ENCODE measurements around the gene MYO1E.
"Not testable (repeated sequence)": the region's sequence is repeated elsewhere in the genome, so short reads cannot be mapped to it uniquely, and the experiment has no call there.

Gene MYO1E

GRCh38 chr15:59165726-59166125 lies 206.9 kb downstream of the MYO1E start:
- no peak for DNase-seq (ENCODE audit: low spot score)

- DNase-seq (ENCODE audit: low spot score): not testable (repeated sequence)
Observed at GRCh38 chr15:59162080-59162479, 210.6 kb downstream of the MYO1E start.

- peak; percentile 19 for DNase-seq (ENCODE audit: low spot score)
Observed at GRCh38 chr15:59160880-59161593, 211.6 kb downstream of the MYO1E start.

- DNase-seq (ENCODE audit: low spot score): no peak
Observed at GRCh38 chr15:59159210-59159609, 213.5 kb downstream of the MYO1E start.

- no peak for DNase-seq (ENCODE audit: low spot score)
Observed at GRCh38 chr15:59158701-59159034, 214.0 kb downstream of the MYO1E start.

GRCh38 chr15:59157840-59158700 lies 214.6 kb downstream of the MYO1E start:
- DNase-seq (ENCODE audit: low spot score): no peak

GRCh38 chr15:59157396-59157795 lies 215.3 kb downstream of the MYO1E start:
- no peak for DNase-seq (ENCODE audit: low spot score)

GRCh38 chr15:59155431-59155830 lies 217.2 kb downstream of the MYO1E start:
- no peak for DNase-seq (ENCODE audit: low spot score)

GRCh38 chr15:59154243-59154642 lies 218.4 kb downstream of the MYO1E start:
- DNase-seq (ENCODE audit: low spot score): no peak

- no peak for DNase-seq (ENCODE audit: low spot score)
Observed at GRCh38 chr15:59153466-59153865, 219.2 kb downstream of the MYO1E start.

- no peak for DNase-seq (ENCODE audit: low spot score)
Observed at GRCh38 chr15:59152694-59153450, 219.8 kb downstream of the MYO1E start.

- DNase-seq (ENCODE audit: low spot score): no peak
Observed at GRCh38 chr15:59150185-59150584, 222.5 kb downstream of the MYO1E start.

GRCh38 chr15:59148153-59148833 lies 224.4 kb downstream of the MYO1E start:
- no peak for DNase-seq (ENCODE audit: low spot score)

- no peak for DNase-seq (ENCODE audit: low spot score)
Observed at GRCh38 chr15:59147666-59148065, 225.0 kb downstream of the MYO1E start.

- DNase-seq (ENCODE audit: low spot score): not testable (repeated sequence)
Observed at GRCh38 chr15:59144594-59144993, 228.1 kb downstream of the MYO1E start.

GRCh38 chr15:59143281-59143680 lies 229.4 kb downstream of the MYO1E start:
- no peak for DNase-seq (ENCODE audit: low spot score)

- DNase-seq (ENCODE audit: low spot score): no peak
Observed at GRCh38 chr15:59140422-59141226, 232.0 kb downstream of the MYO1E start.

- peak; percentile 74 for DNase-seq (ENCODE audit: low spot score)
Observed at GRCh38 chr15:59138243-59138642, 234.4 kb downstream of the MYO1E start.

GRCh38 chr15:59137566-59137965 lies 235.1 kb downstream of the MYO1E start:
- no peak for DNase-seq (ENCODE audit: low spot score)

- no peak for DNase-seq (ENCODE audit: low spot score)
Observed at GRCh38 chr15:59133929-59134427, 238.7 kb downstream of the MYO1E start.

- DNase-seq (ENCODE audit: low spot score): no peak
Observed at GRCh38 chr15:59131969-59132562, 240.6 kb downstream of the MYO1E start.
